SK-N-SH (cell line): ENCODE data around the gene IMPDH2.

Experiments
- JUND ChIP-seq: IDR thresholded peaks from 2 replicates; pipeline ENCODE4 v1.4.0; 2012
- NRF1 ChIP-seq: IDR thresholded peaks from 2 replicates; pipeline ENCODE4 v1.6.1; 2012; ENCODE audit warnings: low read depth, mild to moderate bottlenecking, low read length
- POLR2AphosphoS5 ChIP-seq: IDR thresholded peaks from 2 replicates; pipeline ENCODE4 v1.6.1; 2012; ENCODE audit warnings: low read depth, low read length
- TAF1 ChIP-seq: IDR thresholded peaks from 2 replicates; pipeline ENCODE4 v1.6.1; 2012; ENCODE audit warnings: low read depth, mild to moderate bottlenecking, low read length, moderate library complexity, borderline replicate concordance
- TCF12 ChIP-seq: IDR thresholded peaks from 2 replicates; pipeline ENCODE4 v1.4.0; 2012
- TF ChIP-seq, protein P1 (sequence below): fragments of 200-600 bp; sonication (generic); IDR thresholded peaks from 2 replicates; pipeline ENCODE4 v1.6.1; 2017; ENCODE audit warnings: antibody characterized with exemption, mild to moderate bottlenecking, moderate library complexity

- TF ChIP-seq POLR2AphosphoS5 = no peak
- no peak for TF ChIP-seq NRF1
- TF ChIP-seq, protein P1, sequence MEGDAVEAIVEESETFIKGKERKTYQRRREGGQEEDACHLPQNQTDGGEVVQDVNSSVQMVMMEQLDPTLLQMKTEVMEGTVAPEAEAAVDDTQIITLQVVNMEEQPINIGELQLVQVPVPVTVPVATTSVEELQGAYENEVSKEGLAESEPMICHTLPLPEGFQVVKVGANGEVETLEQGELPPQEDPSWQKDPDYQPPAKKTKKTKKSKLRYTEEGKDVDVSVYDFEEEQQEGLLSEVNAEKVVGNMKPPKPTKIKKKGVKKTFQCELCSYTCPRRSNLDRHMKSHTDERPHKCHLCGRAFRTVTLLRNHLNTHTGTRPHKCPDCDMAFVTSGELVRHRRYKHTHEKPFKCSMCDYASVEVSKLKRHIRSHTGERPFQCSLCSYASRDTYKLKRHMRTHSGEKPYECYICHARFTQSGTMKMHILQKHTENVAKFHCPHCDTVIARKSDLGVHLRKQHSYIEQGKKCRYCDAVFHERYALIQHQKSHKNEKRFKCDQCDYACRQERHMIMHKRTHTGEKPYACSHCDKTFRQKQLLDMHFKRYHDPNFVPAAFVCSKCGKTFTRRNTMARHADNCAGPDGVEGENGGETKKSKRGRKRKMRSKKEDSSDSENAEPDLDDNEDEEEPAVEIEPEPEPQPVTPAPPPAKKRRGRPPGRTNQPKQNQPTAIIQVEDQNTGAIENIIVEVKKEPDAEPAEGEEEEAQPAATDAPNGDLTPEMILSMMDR = no peak
- TF ChIP-seq TAF1 = no peak
- TF ChIP-seq JUND = no peak
- no peak for TF ChIP-seq TCF12
Observed at GRCh38 chr3:48989126-48989795, 39.9 kb downstream of the IMPDH2 start.
